Measurements from ENCODE around the gene GTF2H1. TPM values are rescaled to one million over a fixed set of nuclear protein-coding genes. Genes with fewer than 3 reads are reported as not detected.

GTF2H1 gene
- total and polyA plus RNA-seq, 11 donors, result 11.1 to 37.2 (median 25.4) TPM

DNA sequence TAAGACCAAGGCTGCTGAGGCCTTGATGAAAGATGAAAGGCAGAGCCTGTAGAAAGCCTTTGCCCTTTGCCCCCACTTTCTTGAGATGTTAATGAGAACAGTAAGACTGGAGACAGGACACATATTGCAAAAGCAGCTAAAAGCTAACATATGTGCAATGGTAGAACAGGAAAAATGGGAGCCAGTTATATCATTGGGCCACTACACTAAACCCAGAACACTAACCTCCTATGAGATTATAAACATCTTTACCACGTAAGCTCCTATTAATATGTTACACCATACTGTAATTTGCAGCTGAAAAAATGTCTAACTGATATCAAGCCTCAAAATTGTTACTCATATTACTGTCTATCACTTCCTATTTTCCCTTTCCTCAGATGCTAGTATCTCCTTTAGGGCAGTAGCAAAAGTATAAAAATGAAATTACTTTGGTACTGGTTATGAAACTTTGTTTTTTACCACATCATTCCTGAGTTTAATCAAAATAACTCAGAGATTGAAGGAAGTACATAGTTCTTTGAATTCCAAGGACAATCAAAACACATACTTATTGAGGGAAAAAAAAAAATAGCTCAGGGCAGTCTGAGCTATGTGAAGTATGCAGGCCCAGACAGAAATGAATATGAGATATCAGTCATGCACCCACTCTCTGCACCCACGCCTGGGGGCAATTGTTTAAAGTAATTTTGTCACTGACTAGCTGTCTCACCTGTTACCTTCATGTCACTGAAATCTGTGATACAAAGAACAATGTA lies 9.5 kb upstream of the GTF2H1 start:
- WGBS, 4 donors, result 56 to 64% (median 60%) methylated on average over 2 of the region's 2 CpGs

DNA sequence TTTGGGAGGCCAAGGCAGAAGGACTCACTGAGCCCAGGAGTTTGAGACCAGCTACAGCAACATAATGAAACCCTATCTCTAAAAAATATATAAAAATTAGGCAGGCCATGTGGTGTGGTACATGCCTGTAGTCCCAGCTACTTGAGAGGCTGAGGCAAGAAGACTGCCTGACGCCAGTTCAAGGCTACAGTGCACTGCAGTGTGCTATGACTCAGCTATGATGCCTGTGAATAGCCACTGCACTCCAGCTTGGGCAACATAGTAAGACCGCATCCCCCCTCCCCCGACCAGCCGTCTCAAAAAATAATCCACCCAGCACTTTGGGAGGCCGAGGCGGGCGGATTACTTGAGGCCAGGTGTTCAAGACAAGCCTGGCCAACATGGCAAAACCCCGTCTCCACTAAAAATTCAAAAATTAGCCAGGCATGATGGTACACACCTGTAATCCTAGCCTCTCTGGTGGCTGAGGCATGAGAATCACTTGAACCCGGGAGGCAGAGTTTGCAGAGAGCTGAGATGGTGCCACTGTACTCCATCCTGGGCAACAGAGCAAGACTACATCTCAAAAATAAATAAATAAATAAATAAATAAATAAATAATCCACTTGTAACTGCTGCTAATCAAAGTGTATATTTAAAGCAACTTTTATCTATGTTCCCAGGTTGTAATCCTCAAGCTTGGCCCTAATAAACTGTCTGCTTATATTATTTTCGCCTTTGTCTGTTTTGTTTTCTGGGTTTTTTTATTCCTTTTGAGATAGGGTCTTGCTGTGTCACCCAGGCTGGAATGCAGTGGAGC lies 8.2 kb upstream of the GTF2H1 start:
- intact Hi-C loops (cut with DNase I), result loop anchor here in 1 of 10 donors (10.0 kb wide), 1 partner anchor 321 kb away; the partner anchor contains the start of gene SPTY2D1
- H3K9me3 ChIP-seq, result no peaks in the 10 kb centered on the region
- WGBS, 4 donors, result 71 to 89% (median 80%) methylated on average over 8 to 10 of the region's 10 CpGs
- ATAC-seq, result peak in 2 of 4 donors; percentile 31 to 46
- peak overlapping the region in 1 of 12 donors; percentile 37 for H3K27ac ChIP-seq
- H3K4me3 ChIP-seq, result no peak overlapping the region
- peaks cover 0 to 33% (median 0%) of the 10 kb centered on the region in 12 donors for H3K4me1 ChIP-seq
- H3K36me3 ChIP-seq, result peaks cover 0 to 31% (median 24%) of the 10 kb centered on the region in 9 donors
- no peak for DNase-seq
- no peaks in the 10 kb centered on the region for H3K27me3 ChIP-seq
- TF ChIP-seq, protein P1, sequence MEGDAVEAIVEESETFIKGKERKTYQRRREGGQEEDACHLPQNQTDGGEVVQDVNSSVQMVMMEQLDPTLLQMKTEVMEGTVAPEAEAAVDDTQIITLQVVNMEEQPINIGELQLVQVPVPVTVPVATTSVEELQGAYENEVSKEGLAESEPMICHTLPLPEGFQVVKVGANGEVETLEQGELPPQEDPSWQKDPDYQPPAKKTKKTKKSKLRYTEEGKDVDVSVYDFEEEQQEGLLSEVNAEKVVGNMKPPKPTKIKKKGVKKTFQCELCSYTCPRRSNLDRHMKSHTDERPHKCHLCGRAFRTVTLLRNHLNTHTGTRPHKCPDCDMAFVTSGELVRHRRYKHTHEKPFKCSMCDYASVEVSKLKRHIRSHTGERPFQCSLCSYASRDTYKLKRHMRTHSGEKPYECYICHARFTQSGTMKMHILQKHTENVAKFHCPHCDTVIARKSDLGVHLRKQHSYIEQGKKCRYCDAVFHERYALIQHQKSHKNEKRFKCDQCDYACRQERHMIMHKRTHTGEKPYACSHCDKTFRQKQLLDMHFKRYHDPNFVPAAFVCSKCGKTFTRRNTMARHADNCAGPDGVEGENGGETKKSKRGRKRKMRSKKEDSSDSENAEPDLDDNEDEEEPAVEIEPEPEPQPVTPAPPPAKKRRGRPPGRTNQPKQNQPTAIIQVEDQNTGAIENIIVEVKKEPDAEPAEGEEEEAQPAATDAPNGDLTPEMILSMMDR (IDR thresholded peaks at IDR 0.05), result no peak
- no peak for TF ChIP-seq POLR2A (IDR thresholded peaks at IDR 0.05)

More for the DNA sequence above, 9.5 kb upstream of the GTF2H1 start:
- Histone ChIP-seq H3K27me3 (no peaks in the 10 kb centered on the region), H3K4me3 (no peak overlapping the region), H3K4me1 (peaks cover 0 to 28% (median 0%) of the 10 kb centered on the region in 12 donors), H3K36me3 (peaks cover 0 to 44% (median 37%) of the 10 kb centered on the region in 9 donors), H3K27ac (peak overlapping the region in 4 of 12 donors; percentile 18 to 75 (median 31)), H3K9me3 (no peaks in the 10 kb centered on the region)
- intact Hi-C loops (cut with DNase I), result loop anchor here in 1 of 10 donors (10.0 kb wide), 1 partner anchor 322 kb away; the partner anchor contains the start of gene SPTY2D1
- no peak for DNase-seq
- ATAC-seq, result no peak
- no peak for TF ChIP-seq POLR2A (IDR thresholded peaks at IDR 0.05)
- TF ChIP-seq, protein P1 (IDR thresholded peaks at IDR 0.05), result no peak

DNA sequence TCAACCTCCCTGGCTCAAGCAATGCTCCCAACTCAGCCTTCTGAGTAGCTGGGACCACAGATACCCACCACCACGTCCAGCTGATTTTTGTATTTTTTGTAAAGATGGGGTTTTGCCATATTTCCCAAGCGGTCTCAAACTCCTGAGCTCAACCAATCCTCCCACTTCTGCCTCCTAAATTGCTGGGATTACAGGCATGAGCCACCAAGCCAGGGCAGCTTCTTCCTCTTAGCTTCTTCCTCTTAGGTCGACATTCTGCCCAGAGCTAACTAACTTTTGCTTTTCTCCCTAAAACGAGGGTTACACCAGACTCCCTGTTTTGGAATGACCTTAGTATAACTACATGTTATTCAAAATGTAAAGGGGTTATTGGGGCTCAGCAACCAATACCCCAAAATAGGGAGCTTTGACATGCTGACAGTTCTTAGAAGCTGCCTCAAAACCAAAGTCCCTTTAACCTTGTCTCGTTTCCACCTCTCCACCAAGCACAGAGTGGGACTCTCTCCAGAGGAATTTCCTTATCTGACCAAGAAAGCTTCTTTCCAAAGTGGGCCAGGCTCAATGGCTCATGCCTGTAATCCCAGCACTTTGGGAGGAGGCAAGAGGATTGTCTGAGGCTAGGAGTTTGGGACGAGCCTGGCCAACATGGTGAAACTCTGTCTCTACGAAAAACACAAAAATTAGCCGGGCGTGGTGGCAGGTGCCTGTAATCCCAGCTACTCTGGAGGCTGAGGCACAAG lies 7.4 kb upstream of the GTF2H1 start:
- H3K36me3 ChIP-seq, result peaks cover 0 to 23% (median 17%) of the 10 kb centered on the region in 9 donors
- peaks cover 0 to 41% (median 0%) of the 10 kb centered on the region in 12 donors for H3K4me1 ChIP-seq
- ATAC-seq, result peak in 1 of 4 donors; percentile 20
- H3K9me3 ChIP-seq, result no peaks in the 10 kb centered on the region
- no peak overlapping the region for H3K4me3 ChIP-seq
- no peaks in the 10 kb centered on the region for H3K27me3 ChIP-seq
- DNase-seq, result no peak
- TF ChIP-seq, protein P1 (IDR thresholded peaks at IDR 0.05), result no peak
- TF ChIP-seq POLR2A (IDR thresholded peaks at IDR 0.05), result no peak
- intact Hi-C loops (cut with DNase I), result loop anchor here in 1 of 10 donors (10.0 kb wide), 1 partner anchor 320 kb away; the partner anchor contains the start of gene SPTY2D1
- WGBS, 4 donors, result 78 to 86% (median 82%) methylated on average over 9 of the region's 9 CpGs
- peak overlapping the region in 1 of 12 donors; percentile 37 for H3K27ac ChIP-seq
